ENCODE data around the gene SRSF4. TPM values are rescaled to one million over a fixed set of nuclear protein-coding genes. Genes with fewer than 3 reads are reported as not detected.

The SRSF4 gene
- polyA plus RNA-seq, 1 of the 3 experiments (the other 2 are of a cell fraction): 62.6 TPM

GRCh38 chr1:29183287-29183686 is 1.6 kb upstream of the SRSF4 start:
- DNase-seq: no peak
- peaks cover 6 to 9% of the 10 kb centered on the region in 2 experiments for H3K36me3 ChIP-seq (replicated peaks in 1 of 2; ENCODE audit: control insufficient read depth in 1 of 2, insufficient read depth in 2 of 2, low read length in 1 of 2)
- peaks cover 29% of the 10 kb centered on the region for H4K20me1 ChIP-seq (ENCODE audit: insufficient read depth)
- 97% methylated on average over 1 of the region's 1 CpG for WGBS (ENCODE audit: low lambda C conversion rate)
- H3K9ac ChIP-seq: no peak overlapping the region
- H3K4me3 ChIP-seq (ENCODE audit: low read depth in 2 of 2, low read length in 1 of 2): no peak overlapping the region
- peaks cover 10 to 13% of the 10 kb centered on the region in 2 experiments; a peak in 3 of 4 replicates for H3K4me1 ChIP-seq (ENCODE audit: control insufficient read depth in 1 of 2, insufficient read depth in 2 of 2, low read depth in 1 of 2, low read length in 1 of 2)
- H3K9me2 ChIP-seq: no peaks in the 10 kb centered on the region
- no peaks in the 10 kb centered on the region for H3K9me3 ChIP-seq
- H3F3A ChIP-seq (replicated peaks; ENCODE audit: insufficient read depth): peaks cover 19% of the 10 kb centered on the region
- peaks cover 34% of the 10 kb centered on the region for H3K79me2 ChIP-seq (ENCODE audit: insufficient read depth)
- H3K4me2 ChIP-seq: no peak overlapping the region
- ChIA-PET POLR2A (interaction anchor here (2.5 kb wide), 1 partner anchor 14 kb away, joined by 22 read pairs; no protein-coding TSS in a partner anchor), CTCF (interaction anchor here (1.3 to 6.6 kb wide), 5 partner anchors 14 to 300 kb away, joined by 3 to 45 read pairs (median 5); no protein-coding TSS in a partner anchor)
- no peak overlapping the region for H3K27ac ChIP-seq (ENCODE audit: low read depth in 2 of 2, low read length in 1 of 2)
- no peaks in the 10 kb centered on the region for H3K27me3 ChIP-seq (ENCODE audit: insufficient read depth)
- no peak for TF ChIP-seq PBX3 (IDR thresholded peaks at IDR 0.05)
- no peak for TF ChIP-seq FOSL2 (IDR thresholded peaks at IDR 0.05; ENCODE audit: borderline replicate concordance, low read depth)
- TF ChIP-seq EP300 (IDR thresholded peaks at IDR 0.05; ENCODE audit: borderline replicate concordance in 1 of 2, low read depth in 1 of 2, low read length in 1 of 2): no peak
- no peak for TF ChIP-seq RCOR1 (IDR thresholded peaks at IDR 0.05; ENCODE audit: low read length)
- TF ChIP-seq CHD2 (IDR thresholded peaks at IDR 0.05; ENCODE audit: low read length, partially characterized antibody): no peak
- H2AFZ ChIP-seq (ENCODE audit: low read depth): peak overlapping the region; percentile 93

- ChIA-PET POLR2A (interaction anchor here (0.6 to 2.5 kb wide), 12 partner anchors 10 to 1527 kb away, joined by 3 to 22 read pairs (median 4); partner anchors contain the start of gene TMEM200B), CTCF (interaction anchor here (0.6 to 6.6 kb wide), 15 partner anchors 10 to 1200 kb away, joined by 3 to 45 read pairs (median 5); no protein-coding TSS in a partner anchor)
- TF ChIP-seq MAX (IDR thresholded peaks at IDR 0.05; ENCODE audit: low read depth): peak; percentile 30; the same call in 1 of the 2 replicates
- TF ChIP-seq MXI1 (IDR thresholded peaks at IDR 0.05; ENCODE audit: low read depth, low read length): no peak; the same call in none of the 2 replicates
- Histone ChIP-seq H3K4me3 (ENCODE audit: low read depth in 2 of 2, low read length in 1 of 2) (peak overlapping the region; percentile 86 to 95), H3K9me3 (no peaks in the 10 kb centered on the region), H4K20me1 (ENCODE audit: insufficient read depth) (peaks cover 54% of the 10 kb centered on the region), H3K79me2 (ENCODE audit: insufficient read depth) (peaks cover 59% of the 10 kb centered on the region), H3K9me2 (no peaks in the 10 kb centered on the region), H3K27me3 (ENCODE audit: insufficient read depth) (no peaks in the 10 kb centered on the region), H3F3A (replicated peaks; ENCODE audit: insufficient read depth) (peaks cover 31% of the 10 kb centered on the region), H3K4me1 (ENCODE audit: control insufficient read depth in 1 of 2, insufficient read depth in 2 of 2, low read depth in 1 of 2, low read length in 1 of 2) (peaks cover 10 to 25% of the 10 kb centered on the region in 2 experiments; a peak in 3 of 4 replicates), H2AFZ (ENCODE audit: low read depth) (no peak overlapping the region), H3K9ac (peak overlapping the region; percentile 100), H3K27ac (ENCODE audit: low read depth in 2 of 2, low read length in 1 of 2) (peak overlapping the region; percentile 98 to 99), H3K36me3 (replicated peaks in 1 of 2; ENCODE audit: control insufficient read depth in 1 of 2, insufficient read depth in 2 of 2, low read length in 1 of 2) (peaks cover 6 to 14% of the 10 kb centered on the region in 2 experiments), H3K4me2 (peak overlapping the region; percentile 86)
- no peak for DNase-seq
- 3% methylated on average over 28 of the region's 32 CpGs for WGBS (ENCODE audit: low lambda C conversion rate)
These were observed 945 bp downstream of the SRSF4 start for GRCh38 chr1:29180497-29181412.

All from SK-N-SH (cell line).